Measurements from ENCODE around the gene SPPL2A.

GRCh38 chr15:50655555-50655954 lies 110.0 kb downstream of the SPPL2A start:
- no peak for TF ChIP-seq POLR2A (IDR thresholded peaks at IDR 0.05; ENCODE audit: low read depth, low read length)
- TF ChIP-seq POLR2AphosphoS5 (IDR thresholded peaks at IDR 0.05; ENCODE audit: low read depth, low read length), result no peak
- TF ChIP-seq TAF1 (IDR thresholded peaks at IDR 0.05; ENCODE audit: borderline replicate concordance, low read depth, low read length), result no peak
